Measurements from ENCODE around the gene TMPRSS11E. TPM values are rescaled to one million over a fixed set of nuclear protein-coding genes. Genes with fewer than 3 reads are reported as not detected.

The TMPRSS11E gene
- polyA plus RNA-seq, 3 donors = not detected

DNA sequence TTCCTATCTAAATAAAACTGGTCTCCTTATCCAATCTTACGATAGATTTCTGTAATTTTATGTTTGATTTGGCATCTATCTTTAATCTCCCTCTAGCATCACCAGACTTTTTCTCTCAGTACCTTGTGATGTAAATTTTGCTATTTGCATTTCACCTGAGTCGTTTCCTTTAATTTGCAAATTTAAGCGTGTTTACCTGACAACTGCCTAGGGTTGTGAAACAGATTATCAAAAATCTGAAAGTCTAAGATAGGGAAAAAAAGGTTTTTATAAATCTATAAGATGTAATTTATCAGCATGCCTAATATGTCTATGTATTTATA lies 39.4 kb upstream of the TMPRSS11E start:
- H3K9ac ChIP-seq (ENCODE audit: insufficient read depth, low read length, poor library complexity, severe bottlenecking) = no peak overlapping the region
- H3K27me3 Mint-ChIP-seq (ENCODE audit: low read depth in 3 of 3) = peaks cover 0 to 5% (median 0%) of the 10 kb centered on the region in 3 donors
- no peak overlapping the region for H3K27ac Mint-ChIP-seq
- H2AFZ ChIP-seq (ENCODE audit: insufficient read depth, low read depth, low read length, poor library complexity, severe bottlenecking) = no peak overlapping the region
- TF ChIP-seq CTCF (IDR thresholded peaks at IDR 0.05) = no peak
- H3K36me3 Mint-ChIP-seq = no peaks in the 10 kb centered on the region
- H3K4me1 Mint-ChIP-seq = no peaks in the 10 kb centered on the region
- WGBS (ENCODE audit: insufficient coverage) = 80% methylated on average over 1 of the region's 3 CpGs
- H3K4me1 ChIP-seq (ENCODE audit: control insufficient read depth in 1 of 2, insufficient read depth in 2 of 2, low read length in 2 of 2) = no peaks in the 10 kb centered on the region
- no peak overlapping the region for H3K4me2 ChIP-seq (replicated peaks; ENCODE audit: extremely low read depth, low read length, poor library complexity, severe bottlenecking)
- no peaks in the 10 kb centered on the region for H3K27me3 ChIP-seq (ENCODE audit: control insufficient read depth in 2 of 2, insufficient read depth in 2 of 2, low read length in 2 of 2)
- H3K4me3 Mint-ChIP-seq = no peak overlapping the region
- no peak for DNase-seq
- no peak overlapping the region for H3K4me3 ChIP-seq (replicated peaks in 1 of 3; ENCODE audit: low read depth in 2 of 3, low read length in 3 of 3)
- H3K9me3 ChIP-seq (replicated peaks in 1 of 2; ENCODE audit: control insufficient read depth in 1 of 2, insufficient read depth in 1 of 2, low read length in 2 of 2) = peaks cover 0 to under 1% of the 10 kb centered on the region in 2 donors
- no peaks in the 10 kb centered on the region for H3K36me3 ChIP-seq (replicated peaks in 1 of 2; ENCODE audit: control insufficient read depth in 1 of 2, insufficient read depth in 2 of 2, low read length in 2 of 2)
- H3K9me3 Mint-ChIP-seq = peaks cover 0 to 13% (median 3%) of the 10 kb centered on the region in 7 donors
- intact Hi-C loops (cut with micrococcal nuclease) = no loop called here
- H4K20me1 ChIP-seq (ENCODE audit: insufficient read depth, low read length) = no peaks in the 10 kb centered on the region
- H3K27ac ChIP-seq (ENCODE audit: low read depth in 1 of 2, low read length in 2 of 2) = no peak overlapping the region
- no peaks in the 10 kb centered on the region for H3K79me2 ChIP-seq (ENCODE audit: insufficient read depth, low read length)

DNA sequence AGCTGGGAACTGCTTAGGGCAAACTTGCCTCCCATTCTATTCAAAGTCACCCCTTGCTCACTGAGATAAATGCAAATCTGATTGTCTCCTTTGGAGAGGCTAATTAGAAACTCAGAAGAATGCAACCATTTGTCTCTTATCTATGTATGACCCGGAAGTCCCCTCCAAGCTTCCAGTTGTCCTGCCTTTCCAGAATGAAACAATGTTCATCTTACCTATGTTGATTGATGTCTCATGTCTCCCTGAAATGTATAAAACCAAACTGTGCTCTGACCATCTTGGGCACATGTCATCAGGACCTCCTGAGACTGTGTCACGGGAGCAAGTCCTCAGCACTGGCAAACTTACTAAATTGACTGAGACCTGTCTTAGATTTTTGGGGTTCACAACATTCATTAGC lies 37.1 kb upstream of the TMPRSS11E start:
- no peaks in the 10 kb centered on the region for H4K20me1 ChIP-seq (ENCODE audit: insufficient read depth, low read length)
- no peak overlapping the region for H2AFZ ChIP-seq (ENCODE audit: insufficient read depth, low read depth, low read length, poor library complexity, severe bottlenecking)
- no peak overlapping the region for H3K27ac Mint-ChIP-seq
- H3K4me3 Mint-ChIP-seq = no peak overlapping the region
- TF ChIP-seq CTCF (IDR thresholded peaks at IDR 0.05) = no peak
- H3K27me3 Mint-ChIP-seq (ENCODE audit: low read depth in 3 of 3) = peaks cover 0 to 3% (median 0%) of the 10 kb centered on the region in 3 donors
- H3K4me1 Mint-ChIP-seq = no peaks in the 10 kb centered on the region
- H3K4me2 ChIP-seq (replicated peaks; ENCODE audit: extremely low read depth, low read length, poor library complexity, severe bottlenecking) = no peak overlapping the region
- H3K4me3 ChIP-seq (replicated peaks in 1 of 3; ENCODE audit: low read depth in 2 of 3, low read length in 3 of 3) = no peak overlapping the region
- no peaks in the 10 kb centered on the region for H3K4me1 ChIP-seq (ENCODE audit: control insufficient read depth in 1 of 2, insufficient read depth in 2 of 2, low read length in 2 of 2)
- intact Hi-C loops (cut with micrococcal nuclease) = no loop called here
- H3K9me3 ChIP-seq (replicated peaks in 1 of 2; ENCODE audit: control insufficient read depth in 1 of 2, insufficient read depth in 1 of 2, low read length in 2 of 2) = peaks cover 0 to 3% of the 10 kb centered on the region in 2 donors
- no peaks in the 10 kb centered on the region for H3K79me2 ChIP-seq (ENCODE audit: insufficient read depth, low read length)
- H3K27me3 ChIP-seq (ENCODE audit: control insufficient read depth in 2 of 2, insufficient read depth in 2 of 2, low read length in 2 of 2) = no peaks in the 10 kb centered on the region
- H3K27ac ChIP-seq (ENCODE audit: low read depth in 1 of 2, low read length in 2 of 2) = no peak overlapping the region
- DNase-seq = no peak
- H3K9me3 Mint-ChIP-seq = peaks cover 3 to 9% (median 7%) of the 10 kb centered on the region in 7 donors
- H3K36me3 ChIP-seq (replicated peaks in 1 of 2; ENCODE audit: control insufficient read depth in 1 of 2, insufficient read depth in 2 of 2, low read length in 2 of 2) = no peaks in the 10 kb centered on the region
- WGBS (ENCODE audit: insufficient coverage) = 75% methylated on average over 1 of the region's 2 CpGs
- H3K36me3 Mint-ChIP-seq = no peaks in the 10 kb centered on the region
- H3K9ac ChIP-seq (ENCODE audit: insufficient read depth, low read length, poor library complexity, severe bottlenecking) = no peak overlapping the region
